22Rv1 (cell line): Measurements from ENCODE around the gene RPP25.

Experiments
- CTCF ChIP-seq: fragments of 450-650 bp; IDR thresholded peaks from 2 replicates; pipeline ENCODE4 v1.5.1; 2017; ENCODE audit warnings: mild to moderate bottlenecking
- ZFX ChIP-seq: fragments of 450-650 bp; IDR thresholded peaks from 2 replicates; pipeline ENCODE4 v1.6.1; 2017; ENCODE audit warnings: antibody characterized with exemption, borderline replicate concordance

DNA sequence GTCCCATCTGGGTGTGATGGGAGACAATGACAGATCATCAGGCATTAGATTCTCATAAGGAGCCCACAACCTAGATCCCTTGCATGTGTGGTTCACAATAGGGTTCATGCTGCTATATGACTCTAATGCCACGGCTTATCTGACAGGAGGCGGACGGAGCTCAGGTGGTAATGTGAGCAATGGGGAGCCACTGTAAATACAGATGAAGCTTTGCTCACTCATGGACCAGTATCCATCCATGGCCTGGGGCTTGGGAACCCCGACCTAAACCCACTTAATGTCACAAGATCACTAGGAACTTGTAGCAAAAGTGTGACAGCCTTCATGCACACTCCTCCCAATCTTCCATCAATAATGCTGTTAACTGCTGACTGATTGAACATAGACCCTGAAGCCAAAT is 47.9 kb downstream of the RPP25 start:
- TF ChIP-seq CTCF (no peak), ZFX (no peak)
